HEK293 (cell line): Measurements from ENCODE around the gene LAMA2.

ENCODE experiments used
- CTCF ChIA-PET: fragments of 350-600 bp; formaldehyde crosslinking; extraction: SDS; loops from one replicate; lab custom pipeline; 2021; ENCODE audit warnings: antibody characterized with exemption; lab: Yijun Ruan, JAX
- POLR2A ChIA-PET: fragments of 300-600 bp; formaldehyde crosslinking; extraction: SDS; loops from one replicate; lab custom pipeline; 2020; ENCODE audit warnings: antibody characterized with exemption, inconsistent platforms; lab: Yijun Ruan, JAX
- H3K27ac ChIP-seq: fragments of 200-500 bp; sonication (Bioruptor generic); 2 replicates; pipeline ENCODE4 v1.5.1; 2014; ENCODE audit warnings: low read depth, low read length, control low read depth, inconsistent platforms; ENCODE audit errors: extremely low read depth
- H3K36me3 ChIP-seq, 2 experiments: fragments of 200-500 bp in 1 of 2; sonication (Bioruptor generic) in 1 of 2; 1 replicate in 1 of 2; 2 replicates in 1 of 2; pipeline ENCODE4 v1.5.1; 2014 to 2017; ENCODE audit warnings: inconsistent platforms in 2 of 2, low read length in 2 of 2; ENCODE audit not compliant: control insufficient read depth in 2 of 2, insufficient read depth in 1 of 2
- H3K4me1 ChIP-seq: fragments of 200-500 bp; sonication (Bioruptor generic); 2 replicates; pipeline ENCODE4 v1.5.1; 2014; ENCODE audit warnings: mild to moderate bottlenecking, low read length, inconsistent platforms; ENCODE audit not compliant: control insufficient read depth, insufficient read depth
- H3K4me3 ChIP-seq: 2 replicates; pipeline ENCODE4 v1.5.1; 2011; ENCODE audit warnings: low read depth, mild to moderate bottlenecking, control low read depth, low read length, moderate library complexity
- H3K9me3 ChIP-seq: fragments of 200-500 bp; sonication (Bioruptor generic); 2 replicates; pipeline ENCODE4 v1.5.1; 2014; ENCODE audit warnings: low read depth, low read length, inconsistent platforms; ENCODE audit not compliant: control insufficient read depth, insufficient read depth
- BCL11A ChIP-seq: fragments of 450-650 bp; formaldehyde crosslinking; IDR thresholded peaks from 2 replicates; pipeline ENCODE4 v1.5.1; 2016; ENCODE audit warnings: low read depth, missing biosample characterization, missing genetic modification characterization
- KLF1 ChIP-seq: fragments of 450-650 bp; formaldehyde crosslinking; IDR thresholded peaks from 2 replicates; pipeline ENCODE4 v1.5.1; 2016; ENCODE audit warnings: missing biosample characterization, missing genetic modification characterization
- REPIN1 ChIP-seq: fragments of 450-650 bp; formaldehyde crosslinking; IDR thresholded peaks from 2 replicates; pipeline ENCODE4 v1.5.1; 2017; ENCODE audit warnings: missing biosample characterization, missing genetic modification characterization, low read depth
- TRIM28 ChIP-seq: IDR thresholded peaks from 2 replicates; pipeline ENCODE4 v1.6.1; 2011; ENCODE audit warnings: low read length, control low read depth, borderline replicate concordance
- ZNF10 ChIP-seq: fragments of 450-650 bp; formaldehyde crosslinking; IDR thresholded peaks from 2 replicates; pipeline ENCODE4 v1.5.1; 2017; ENCODE audit warnings: missing biosample characterization, missing genetic modification characterization
- ZNF157 ChIP-seq: fragments of 450-650 bp; formaldehyde crosslinking; IDR thresholded peaks from 2 replicates; pipeline ENCODE4 v1.5.1; 2016; ENCODE audit warnings: missing biosample characterization, missing genetic modification characterization
- ZNF221 ChIP-seq: fragments of 450-650 bp; formaldehyde crosslinking; IDR thresholded peaks from 2 replicates; pipeline ENCODE4 v1.5.1; 2017; ENCODE audit warnings: missing biosample characterization, missing genetic modification characterization, borderline replicate concordance
- ZNF266 ChIP-seq: fragments of 450-650 bp; formaldehyde crosslinking; IDR thresholded peaks from 2 replicates; pipeline ENCODE4 v1.5.1; 2016; ENCODE audit warnings: missing biosample characterization, missing genetic modification characterization, low read depth
- ZNF302 ChIP-seq: fragments of 450-650 bp; formaldehyde crosslinking; IDR thresholded peaks from 2 replicates; pipeline ENCODE4 v1.5.1; 2016; ENCODE audit warnings: missing biosample characterization, missing genetic modification characterization, low read depth
- ZNF354C ChIP-seq: fragments of 450-650 bp; formaldehyde crosslinking; IDR thresholded peaks from 2 replicates; pipeline ENCODE4 v1.5.1; 2016; ENCODE audit warnings: missing biosample characterization, missing genetic modification characterization, low read depth, borderline replicate concordance
- ZNF521 ChIP-seq: fragments of 450-650 bp; formaldehyde crosslinking; IDR thresholded peaks from 2 replicates; pipeline ENCODE4 v1.5.1; 2017; ENCODE audit warnings: missing biosample characterization, mild to moderate bottlenecking, missing genetic modification characterization
- ZNF529 ChIP-seq: fragments of 450-650 bp; formaldehyde crosslinking; IDR thresholded peaks from 2 replicates; pipeline ENCODE4 v1.5.1; 2017; ENCODE audit warnings: missing genetic modification characterization, missing biosample characterization; ENCODE audit not compliant: insufficient replicate concordance
- ZNF548 ChIP-seq: fragments of 450-650 bp; formaldehyde crosslinking; IDR thresholded peaks from 2 replicates; pipeline ENCODE4 v1.5.1; 2016; ENCODE audit warnings: missing biosample characterization, missing genetic modification characterization
- ZNF621 ChIP-seq: fragments of 450-650 bp; formaldehyde crosslinking; IDR thresholded peaks from 2 replicates; pipeline ENCODE4 v1.5.1; 2017; ENCODE audit warnings: missing biosample characterization, missing genetic modification characterization
- ZNF623 ChIP-seq: fragments of 450-650 bp; formaldehyde crosslinking; IDR thresholded peaks from 2 replicates; pipeline ENCODE4 v1.5.1; 2016; ENCODE audit warnings: missing biosample characterization, missing genetic modification characterization
- ZNF654 ChIP-seq: fragments of 450-650 bp; formaldehyde crosslinking; IDR thresholded peaks from 2 replicates; pipeline ENCODE4 v1.5.1; 2016; ENCODE audit warnings: low read depth, missing biosample characterization, missing genetic modification characterization
- ZNF677 ChIP-seq: fragments of 450-650 bp; IDR thresholded peaks from 2 replicates; pipeline ENCODE4 v1.5.0; 2018; ENCODE audit warnings: missing biosample characterization, mild to moderate bottlenecking, missing genetic modification characterization, moderate library complexity
- ZNF837 ChIP-seq: fragments of 450-650 bp; formaldehyde crosslinking; IDR thresholded peaks from 2 replicates; pipeline ENCODE4 v1.5.1; 2016; ENCODE audit warnings: missing biosample characterization, missing genetic modification characterization
- TF ChIP-seq, protein P1 (sequence below): IDR thresholded peaks from 2 replicates; pipeline ENCODE4 v1.6.1; 2011; ENCODE audit warnings: mild to moderate bottlenecking, low read depth, low read length, borderline replicate concordance
- TF ChIP-seq, protein P2 (sequence below): fragments of 450-650 bp; formaldehyde crosslinking; conservative IDR thresholded peaks from 2 replicates; pipeline ENCODE4 v1.5.1; 2016; ENCODE audit warnings: low read depth, missing biosample characterization, missing genetic modification characterization
- TF ChIP-seq, protein P3 (sequence below): fragments of 450-650 bp; formaldehyde crosslinking; IDR thresholded peaks from 2 replicates; pipeline ENCODE4 v1.5.1; 2016; ENCODE audit warnings: missing biosample characterization, missing genetic modification characterization
- TF ChIP-seq, protein P4 (sequence below): fragments of 450-650 bp; formaldehyde crosslinking; IDR thresholded peaks from 2 replicates; pipeline ENCODE4 v1.5.1; 2016; ENCODE audit warnings: missing biosample characterization, missing genetic modification characterization
- TF ChIP-seq, protein P5 (sequence below): fragments of 450-650 bp; formaldehyde crosslinking; IDR thresholded peaks from 2 replicates; pipeline ENCODE4 v1.5.1; 2016; ENCODE audit warnings: missing biosample characterization, missing genetic modification characterization, borderline replicate concordance

The LAMA2 gene

DNA sequence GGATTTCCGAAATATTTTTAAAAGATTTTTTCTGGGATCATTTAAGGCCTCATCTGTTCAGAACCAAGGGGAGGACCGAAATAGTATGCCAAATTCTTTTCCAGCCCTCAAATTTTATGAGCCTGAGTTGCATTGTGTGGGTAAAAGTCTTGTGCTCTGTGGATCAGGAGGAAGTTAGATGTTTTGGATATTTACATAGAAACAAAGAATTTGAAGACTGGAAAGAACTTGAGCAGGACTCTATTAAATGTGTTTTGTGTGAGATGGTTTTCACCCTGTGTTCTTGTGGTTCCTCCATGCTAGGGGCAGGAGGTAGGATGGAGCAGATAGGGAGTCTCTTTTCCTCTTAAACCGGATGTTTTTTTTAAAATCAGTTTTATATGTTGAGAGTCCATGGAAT is 329.1 kb downstream of the LAMA2 start (continued):
- TF ChIP-seq TRIM28 (no peak), ZNF157 (no peak)

DNA sequence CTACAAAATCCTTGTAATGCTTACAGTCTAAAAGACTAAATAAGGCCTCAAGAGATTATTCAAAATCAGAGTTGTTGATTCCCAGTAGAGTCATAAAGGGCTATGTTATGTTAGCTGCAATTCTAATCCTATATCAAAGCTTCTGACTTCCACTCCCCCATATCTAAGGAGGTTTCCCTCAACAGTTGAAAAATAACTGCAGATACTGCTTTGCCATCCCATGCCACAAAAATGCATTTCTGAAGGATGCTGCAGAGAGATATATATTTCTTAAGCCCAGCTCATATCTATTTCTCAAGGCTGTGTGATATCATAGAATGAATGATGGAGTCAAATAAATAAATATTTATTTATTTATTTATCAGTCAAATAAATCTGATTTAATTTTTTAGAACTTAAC is 332.3 kb downstream of the LAMA2 start:
- no peak overlapping the region for H3K27ac ChIP-seq
- CTCF ChIA-PET, result interaction anchor here (0.6 to 1.5 kb wide), 2 partner anchors 39 to 321 kb away, joined by 3 read pairs; no protein-coding TSS in a partner anchor
- POLR2A ChIA-PET, result no interaction called here

DNA sequence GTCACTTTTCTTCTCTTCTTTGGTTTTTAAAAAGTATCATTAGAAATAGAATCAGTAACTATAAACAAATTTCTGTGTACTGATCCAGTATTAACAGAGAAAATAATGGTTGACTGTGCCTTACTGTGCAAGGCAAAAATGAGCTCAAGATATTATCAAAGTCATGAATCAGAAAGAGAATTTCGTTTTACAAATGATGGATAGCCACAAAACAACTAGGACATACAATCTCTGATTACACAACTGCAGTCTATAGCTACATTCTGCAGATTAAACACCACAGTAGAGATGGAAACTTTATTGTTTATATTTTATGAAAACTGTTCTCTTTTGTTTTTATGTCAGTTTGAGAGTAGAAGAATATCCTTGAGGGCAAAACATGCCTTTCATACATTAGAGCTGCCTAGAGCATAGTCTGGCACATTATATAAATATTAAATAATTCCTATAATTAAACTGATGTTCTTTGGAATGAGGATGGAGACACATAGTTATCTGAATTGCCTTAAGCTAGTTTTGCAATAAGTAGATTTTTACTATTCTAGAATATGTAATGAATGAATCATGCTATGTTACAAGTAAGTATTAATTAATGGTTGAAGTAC is 333.1 kb downstream of the LAMA2 start:
- ChIA-PET CTCF (interaction anchor here (0.8 kb wide), 1 partner anchor 37 kb away, joined by 3 read pairs; no protein-coding TSS in a partner anchor), POLR2A (no interaction called here)
- H3K4me3 ChIP-seq, result no peak overlapping the region
- H3K27ac ChIP-seq, result no peak overlapping the region
- no peaks in the 10 kb centered on the region for H3K4me1 ChIP-seq
- H3K36me3 ChIP-seq, result no peaks in the 10 kb centered on the region
- H3K9me3 ChIP-seq, result no peaks in the 10 kb centered on the region
- TF ChIP-seq, protein P1, sequence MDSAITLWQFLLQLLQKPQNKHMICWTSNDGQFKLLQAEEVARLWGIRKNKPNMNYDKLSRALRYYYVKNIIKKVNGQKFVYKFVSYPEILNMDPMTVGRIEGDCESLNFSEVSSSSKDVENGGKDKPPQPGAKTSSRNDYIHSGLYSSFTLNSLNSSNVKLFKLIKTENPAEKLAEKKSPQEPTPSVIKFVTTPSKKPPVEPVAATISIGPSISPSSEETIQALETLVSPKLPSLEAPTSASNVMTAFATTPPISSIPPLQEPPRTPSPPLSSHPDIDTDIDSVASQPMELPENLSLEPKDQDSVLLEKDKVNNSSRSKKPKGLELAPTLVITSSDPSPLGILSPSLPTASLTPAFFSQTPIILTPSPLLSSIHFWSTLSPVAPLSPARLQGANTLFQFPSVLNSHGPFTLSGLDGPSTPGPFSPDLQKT, result no peak
- TF ChIP-seq BCL11A (tag by site-specific recombination) (no peak), ZNF548 (tag by site-specific recombination) (no peak), ZNF302 (no peak), ZNF623 (tag by site-specific recombination) (no peak), ZNF354C (no peak), ZNF529 (no peak), ZNF677 (tag by site-specific recombination) (no peak), REPIN1 (no peak), ZNF837 (tag by site-specific recombination) (no peak), ZNF221 (tag by site-specific recombination) (no peak), KLF1 (no peak), ZNF621 (tag by site-specific recombination) (no peak), ZNF266 (tag by site-specific recombination) (no peak), ZNF10 (tag by site-specific recombination) (no peak)
- TF ChIP-seq, protein P2, sequence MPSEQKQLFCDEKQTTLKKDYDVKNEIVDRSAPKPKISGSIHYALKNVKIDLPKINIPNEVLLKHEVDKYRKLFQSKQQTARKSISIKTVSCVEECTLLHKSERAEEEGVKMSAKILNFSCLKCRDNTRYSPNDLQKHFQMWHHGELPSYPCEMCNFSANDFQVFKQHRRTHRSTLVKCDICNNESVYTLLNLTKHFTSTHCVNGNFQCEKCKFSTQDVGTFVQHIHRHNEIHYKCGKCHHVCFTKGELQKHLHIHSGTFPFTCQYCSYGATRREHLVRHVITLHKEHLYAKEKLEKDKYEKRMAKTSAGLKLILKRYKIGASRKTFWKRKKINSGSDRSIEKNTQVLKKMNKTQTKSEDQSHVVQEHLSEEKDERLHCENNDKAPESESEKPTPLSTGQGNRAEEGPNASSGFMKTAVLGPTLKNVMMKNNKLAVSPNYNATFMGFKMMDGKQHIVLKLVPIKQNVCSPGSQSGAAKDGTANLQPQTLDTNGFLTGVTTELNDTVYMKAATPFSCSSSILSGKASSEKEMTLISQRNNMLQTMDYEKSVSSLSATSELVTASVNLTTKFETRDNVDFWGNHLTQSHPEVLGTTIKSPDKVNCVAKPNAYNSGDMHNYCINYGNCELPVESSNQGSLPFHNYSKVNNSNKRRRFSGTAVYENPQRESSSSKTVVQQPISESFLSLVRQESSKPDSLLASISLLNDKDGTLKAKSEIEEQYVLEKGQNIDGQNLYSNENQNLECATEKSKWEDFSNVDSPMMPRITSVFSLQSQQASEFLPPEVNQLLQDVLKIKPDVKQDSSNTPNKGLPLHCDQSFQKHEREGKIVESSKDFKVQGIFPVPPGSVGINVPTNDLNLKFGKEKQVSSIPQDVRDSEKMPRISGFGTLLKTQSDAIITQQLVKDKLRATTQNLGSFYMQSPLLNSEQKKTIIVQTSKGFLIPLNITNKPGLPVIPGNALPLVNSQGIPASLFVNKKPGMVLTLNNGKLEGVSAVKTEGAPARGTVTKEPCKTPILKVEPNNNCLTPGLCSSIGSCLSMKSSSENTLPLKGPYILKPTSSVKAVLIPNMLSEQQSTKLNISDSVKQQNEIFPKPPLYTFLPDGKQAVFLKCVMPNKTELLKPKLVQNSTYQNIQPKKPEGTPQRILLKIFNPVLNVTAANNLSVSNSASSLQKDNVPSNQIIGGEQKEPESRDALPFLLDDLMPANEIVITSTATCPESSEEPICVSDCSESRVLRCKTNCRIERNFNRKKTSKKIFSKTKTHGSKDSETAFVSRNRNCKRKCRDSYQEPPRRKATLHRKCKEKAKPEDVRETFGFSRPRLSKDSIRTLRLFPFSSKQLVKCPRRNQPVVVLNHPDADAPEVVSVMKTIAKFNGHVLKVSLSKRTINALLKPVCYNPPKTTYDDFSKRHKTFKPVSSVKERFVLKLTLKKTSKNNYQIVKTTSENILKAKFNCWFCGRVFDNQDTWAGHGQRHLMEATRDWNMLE (tag by site-specific recombination), result no peak
- TF ChIP-seq, protein P3, sequence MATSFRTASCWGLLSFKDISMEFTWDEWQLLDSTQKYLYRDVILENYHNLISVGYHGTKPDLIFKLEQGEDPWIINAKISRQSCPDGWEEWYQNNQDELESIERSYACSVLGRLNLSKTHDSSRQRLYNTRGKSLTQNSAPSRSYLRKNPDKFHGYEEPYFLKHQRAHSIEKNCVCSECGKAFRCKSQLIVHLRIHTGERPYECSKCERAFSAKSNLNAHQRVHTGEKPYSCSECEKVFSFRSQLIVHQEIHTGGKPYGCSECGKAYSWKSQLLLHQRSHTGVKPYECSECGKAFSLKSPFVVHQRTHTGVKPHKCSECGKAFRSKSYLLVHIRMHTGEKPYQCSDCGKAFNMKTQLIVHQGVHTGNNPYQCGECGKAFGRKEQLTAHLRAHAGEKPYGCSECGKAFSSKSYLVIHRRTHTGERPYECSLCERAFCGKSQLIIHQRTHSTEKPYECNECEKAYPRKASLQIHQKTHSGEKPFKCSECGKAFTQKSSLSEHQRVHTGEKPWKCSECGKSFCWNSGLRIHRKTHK (tag by site-specific recombination), result no peak
- TF ChIP-seq, protein P4, sequence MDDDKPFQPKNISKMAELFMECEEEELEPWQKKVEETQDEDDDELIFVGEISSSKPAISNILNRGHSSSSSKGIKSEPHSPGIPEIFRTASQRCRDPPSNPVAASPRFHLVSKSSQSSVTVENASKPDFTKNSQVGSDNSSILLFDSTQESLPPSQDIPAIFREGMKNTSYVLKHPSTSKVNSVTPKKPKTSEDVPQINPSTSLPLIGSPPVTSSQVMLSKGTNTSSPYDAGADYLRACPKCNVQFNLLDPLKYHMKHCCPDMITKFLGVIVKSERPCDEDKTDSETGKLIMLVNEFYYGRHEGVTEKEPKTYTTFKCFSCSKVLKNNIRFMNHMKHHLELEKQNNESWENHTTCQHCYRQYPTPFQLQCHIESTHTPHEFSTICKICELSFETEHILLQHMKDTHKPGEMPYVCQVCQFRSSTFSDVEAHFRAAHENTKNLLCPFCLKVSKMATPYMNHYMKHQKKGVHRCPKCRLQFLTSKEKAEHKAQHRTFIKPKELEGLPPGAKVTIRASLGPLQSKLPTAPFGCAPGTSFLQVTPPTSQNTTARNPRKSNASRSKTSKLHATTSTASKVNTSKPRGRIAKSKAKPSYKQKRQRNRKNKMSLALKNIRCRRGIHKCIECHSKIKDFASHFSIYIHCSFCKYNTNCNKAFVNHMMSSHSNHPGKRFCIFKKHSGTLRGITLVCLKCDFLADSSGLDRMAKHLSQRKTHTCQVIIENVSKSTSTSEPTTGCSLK (tag by site-specific recombination), result no peak

More for the DNA sequence above, 332.3 kb downstream of the LAMA2 start:
- Histone ChIP-seq H3K4me3 (no peak overlapping the region), H3K9me3 (no peaks in the 10 kb centered on the region)
- TF ChIP-seq ZNF521 (tag by site-specific recombination), result no peak
- no peak for TF ChIP-seq ZNF654
- TF ChIP-seq, protein P5, sequence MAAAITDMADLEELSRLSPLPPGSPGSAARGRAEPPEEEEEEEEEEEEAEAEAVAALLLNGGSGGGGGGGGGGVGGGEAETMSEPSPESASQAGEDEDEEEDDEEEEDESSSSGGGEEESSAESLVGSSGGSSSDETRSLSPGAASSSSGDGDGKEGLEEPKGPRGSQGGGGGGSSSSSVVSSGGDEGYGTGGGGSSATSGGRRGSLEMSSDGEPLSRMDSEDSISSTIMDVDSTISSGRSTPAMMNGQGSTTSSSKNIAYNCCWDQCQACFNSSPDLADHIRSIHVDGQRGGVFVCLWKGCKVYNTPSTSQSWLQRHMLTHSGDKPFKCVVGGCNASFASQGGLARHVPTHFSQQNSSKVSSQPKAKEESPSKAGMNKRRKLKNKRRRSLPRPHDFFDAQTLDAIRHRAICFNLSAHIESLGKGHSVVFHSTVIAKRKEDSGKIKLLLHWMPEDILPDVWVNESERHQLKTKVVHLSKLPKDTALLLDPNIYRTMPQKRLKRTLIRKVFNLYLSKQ, result no peak
- TF ChIP-seq, all 188 proteins: peak for 0
- no peaks in the 10 kb centered on the region for H3K4me1 ChIP-seq
- H3K36me3 ChIP-seq, result no peaks in the 10 kb centered on the region
